MM.1S (cell line): ENCODE results near the gene AIMP1.

Source experiments
- EZH2 ChIP-seq: fragments of 300-600 bp; sonication (generic); optimal IDR thresholded peaks from 2 replicates; pipeline ENCODE3; 2017; ENCODE audit warnings: low read depth, mild to moderate bottlenecking, antibody characterized with exemption, low read length, mixed read lengths
- TF ChIP-seq, protein P1 (sequence below): fragments of 300-600 bp; sonication (generic); IDR thresholded peaks from 2 replicates; pipeline ENCODE4 v1.5.1; 2016; ENCODE audit warnings: antibody characterized with exemption, low read length, mixed read lengths

DNA sequence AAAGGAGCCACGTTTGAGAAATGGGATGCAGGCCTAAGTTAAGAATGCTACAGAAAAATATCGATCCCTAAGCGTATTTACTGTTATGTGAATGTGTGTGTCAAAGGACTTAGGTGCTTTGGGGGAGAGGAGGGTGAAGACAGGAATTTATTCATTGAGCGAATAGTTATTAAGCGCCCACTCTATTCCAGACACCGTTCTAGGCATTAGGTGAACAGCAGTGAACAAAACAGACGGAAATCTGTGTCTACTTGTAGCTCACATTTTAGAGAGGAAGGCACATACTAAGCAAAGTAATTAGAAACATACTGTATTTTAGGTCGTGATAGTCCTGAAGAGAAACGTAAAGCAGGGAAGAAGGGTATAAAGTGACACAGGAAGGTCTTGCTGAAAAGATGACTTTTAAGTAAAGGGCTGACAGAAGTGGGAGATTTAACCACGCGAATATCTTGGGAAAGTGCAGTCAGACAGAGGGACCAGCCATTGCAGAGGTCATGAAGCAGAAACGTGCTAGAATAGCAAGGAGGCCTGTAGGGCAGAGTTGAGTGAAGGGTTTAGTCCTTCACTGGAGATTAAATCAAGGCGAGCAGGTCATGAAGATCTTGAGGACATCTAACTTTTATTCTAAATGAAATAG, 541 bp downstream of the AIMP1 start:
- TF ChIP-seq, protein P1, sequence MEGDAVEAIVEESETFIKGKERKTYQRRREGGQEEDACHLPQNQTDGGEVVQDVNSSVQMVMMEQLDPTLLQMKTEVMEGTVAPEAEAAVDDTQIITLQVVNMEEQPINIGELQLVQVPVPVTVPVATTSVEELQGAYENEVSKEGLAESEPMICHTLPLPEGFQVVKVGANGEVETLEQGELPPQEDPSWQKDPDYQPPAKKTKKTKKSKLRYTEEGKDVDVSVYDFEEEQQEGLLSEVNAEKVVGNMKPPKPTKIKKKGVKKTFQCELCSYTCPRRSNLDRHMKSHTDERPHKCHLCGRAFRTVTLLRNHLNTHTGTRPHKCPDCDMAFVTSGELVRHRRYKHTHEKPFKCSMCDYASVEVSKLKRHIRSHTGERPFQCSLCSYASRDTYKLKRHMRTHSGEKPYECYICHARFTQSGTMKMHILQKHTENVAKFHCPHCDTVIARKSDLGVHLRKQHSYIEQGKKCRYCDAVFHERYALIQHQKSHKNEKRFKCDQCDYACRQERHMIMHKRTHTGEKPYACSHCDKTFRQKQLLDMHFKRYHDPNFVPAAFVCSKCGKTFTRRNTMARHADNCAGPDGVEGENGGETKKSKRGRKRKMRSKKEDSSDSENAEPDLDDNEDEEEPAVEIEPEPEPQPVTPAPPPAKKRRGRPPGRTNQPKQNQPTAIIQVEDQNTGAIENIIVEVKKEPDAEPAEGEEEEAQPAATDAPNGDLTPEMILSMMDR: no peak
- no peak for TF ChIP-seq EZH2
